Measurements from ENCODE around the gene PSMC1. TPM values are rescaled to one million over a fixed set of nuclear protein-coding genes. Genes with fewer than 3 reads are reported as not detected.
"Not testable (repeated sequence)": the region's sequence is repeated elsewhere in the genome, so short reads cannot be mapped to it uniquely, and the experiment has no call there.

Gene PSMC1
- 100 to 1,000 TPM; 105 to 112 TPM for total RNA-seq

- Mint-ChIP-seq H3K27me3 (ENCODE audit: low read depth) (no peaks in the 10 kb centered on the region), H3K36me3 (ENCODE audit: insufficient read depth in 2 of 2) (peaks cover 16 to 26% of the 10 kb centered on the region in 2 donors), H3K4me3 (peak within 1 kb of the TSS; percentile 93 to 96)
These were observed at the start of gene PSMC1 for GRCh38 chr14:90256354-90257131. TSS of gene PSMC1 (plus strand) at chr14:90256553. CDS start at chr14:90256598, 45 bp downstream.

GRCh38 chr14:90213099-90213748 is 43.1 kb upstream of the PSMC1 start:
- no peaks in the 10 kb centered on the region for H3K9me3 Mint-ChIP-seq
- DNase-seq (no peak), ATAC-seq (replicated peaks in 1 of 2) (no peak)
- no peaks in the 10 kb centered on the region for H3K4me1 Mint-ChIP-seq (ENCODE audit: low read depth)
- peaks cover 2 to 3% of the 10 kb centered on the region in 2 donors for H3K36me3 Mint-ChIP-seq (ENCODE audit: insufficient read depth in 2 of 2)
- peaks cover 8% of the 10 kb centered on the region for H3K27me3 Mint-ChIP-seq (ENCODE audit: low read depth)
- no peak overlapping the region for H3K27ac Mint-ChIP-seq
- H3K4me3 Mint-ChIP-seq: no peak overlapping the region

More at GRCh38 chr14:90256354-90257131, at the start of gene PSMC1:
- peak; percentile 90 to 92 for DNase-seq
- Mint-ChIP-seq H3K9me3 (peaks cover 3 to 6% of the 10 kb centered on the region in 2 donors), H3K4me1 (ENCODE audit: low read depth) (peaks cover 31% of the 10 kb centered on the region), H3K27ac (peak within 1 kb of the TSS; percentile 99)
- peak; percentile 98 to 100 for ATAC-seq (replicated peaks in 1 of 2)

- Mint-ChIP-seq H3K36me3 (ENCODE audit: insufficient read depth in 2 of 2) (no peaks in the 10 kb centered on the region), H3K27me3 (ENCODE audit: low read depth) (peaks cover 14% of the 10 kb centered on the region), H3K4me3 (no peak overlapping the region), H3K27ac (no peak overlapping the region), H3K9me3 (peaks cover 2 to 8% of the 10 kb centered on the region in 2 donors), H3K4me1 (ENCODE audit: low read depth) (no peaks in the 10 kb centered on the region)
- ATAC-seq (replicated peaks in 1 of 2) (no peak), DNase-seq (no peak)
These were observed 27.9 kb upstream of the PSMC1 start for GRCh38 chr14:90228478-90228877.

- peaks cover 19% of the 10 kb centered on the region for H3K27me3 Mint-ChIP-seq (ENCODE audit: low read depth)
- not testable (repeated sequence) for ATAC-seq (replicated peaks in 1 of 2); H3K9me3 Mint-ChIP-seq; H3K27ac Mint-ChIP-seq; DNase-seq; H3K4me3 Mint-ChIP-seq; H3K36me3 Mint-ChIP-seq (ENCODE audit: insufficient read depth in 2 of 2); H3K4me1 Mint-ChIP-seq (ENCODE audit: low read depth)
These were observed 26.4 kb upstream of the PSMC1 start for GRCh38 chr14:90229942-90230341.

- DNase-seq: peak; percentile 58 to 77
- peaks cover 11 to 13% of the 10 kb centered on the region in 2 donors for H3K36me3 Mint-ChIP-seq (ENCODE audit: insufficient read depth in 2 of 2)
- peaks cover 6 to 13% of the 10 kb centered on the region in 2 donors for H3K9me3 Mint-ChIP-seq
- no peaks in the 10 kb centered on the region for H3K4me1 Mint-ChIP-seq (ENCODE audit: low read depth)
- ATAC-seq (replicated peaks in 1 of 2): peak; percentile 65 to 67
- no peak overlapping the region for H3K27ac Mint-ChIP-seq
- H3K4me3 Mint-ChIP-seq: no peak overlapping the region
- H3K27me3 Mint-ChIP-seq (ENCODE audit: low read depth): peaks cover 24% of the 10 kb centered on the region
These were observed 21.0 kb upstream of the PSMC1 start for GRCh38 chr14:90235179-90235976.

- H3K9me3 Mint-ChIP-seq: peaks cover 6 to 13% of the 10 kb centered on the region in 2 donors
These were observed 17.2 kb upstream of the PSMC1 start for GRCh38 chr14:90239139-90239538.

GRCh38 chr14:90242444-90242843 is 13.9 kb upstream of the PSMC1 start:
- Mint-ChIP-seq H3K4me3 (no peak overlapping the region), H3K4me1 (ENCODE audit: low read depth) (no peaks in the 10 kb centered on the region), H3K36me3 (ENCODE audit: insufficient read depth in 2 of 2) (peaks cover 9 to 12% of the 10 kb centered on the region in 2 donors), H3K27ac (no peak overlapping the region), H3K9me3 (peaks cover 5 to 13% of the 10 kb centered on the region in 2 donors), H3K27me3 (ENCODE audit: low read depth) (no peaks in the 10 kb centered on the region)
- DNase-seq (no peak), ATAC-seq (replicated peaks in 1 of 2) (no peak)

More at GRCh38 chr14:90239139-90239538, 17.2 kb upstream of the PSMC1 start:
- peaks cover 18% of the 10 kb centered on the region for H3K27me3 Mint-ChIP-seq (ENCODE audit: low read depth)
- no peaks in the 10 kb centered on the region for H3K4me1 Mint-ChIP-seq (ENCODE audit: low read depth)
- H3K27ac Mint-ChIP-seq: no peak overlapping the region
- no peak for DNase-seq
- H3K4me3 Mint-ChIP-seq: no peak overlapping the region
- no peak for ATAC-seq (replicated peaks in 1 of 2)
- peaks cover 14% of the 10 kb centered on the region in 2 donors for H3K36me3 Mint-ChIP-seq (ENCODE audit: insufficient read depth in 2 of 2)

- H3K4me3 Mint-ChIP-seq: no peak overlapping the region
- peaks cover 0 to 2% of the 10 kb centered on the region in 2 donors for H3K9me3 Mint-ChIP-seq
- H3K27me3 Mint-ChIP-seq (ENCODE audit: low read depth): no peaks in the 10 kb centered on the region
- no peak overlapping the region for H3K27ac Mint-ChIP-seq
- no peak for DNase-seq
- peaks cover 0 to 1% of the 10 kb centered on the region in 2 donors for H3K36me3 Mint-ChIP-seq (ENCODE audit: insufficient read depth in 2 of 2)
- no peak for ATAC-seq (replicated peaks in 1 of 2)
- H3K4me1 Mint-ChIP-seq (ENCODE audit: low read depth): no peaks in the 10 kb centered on the region
These were observed 9.4 kb upstream of the PSMC1 start for GRCh38 chr14:90246936-90247335.

- H3K4me3 Mint-ChIP-seq; H3K9me3 Mint-ChIP-seq; ATAC-seq (replicated peaks in 1 of 2); H3K4me1 Mint-ChIP-seq (ENCODE audit: low read depth); H3K36me3 Mint-ChIP-seq (ENCODE audit: insufficient read depth in 2 of 2); H3K27ac Mint-ChIP-seq; DNase-seq; H3K27me3 Mint-ChIP-seq (ENCODE audit: low read depth): not testable (repeated sequence)
These were observed 8.9 kb upstream of the PSMC1 start for GRCh38 chr14:90247441-90247840.

GRCh38 chr14:90248594-90248993 is 7.8 kb upstream of the PSMC1 start:
- Mint-ChIP-seq H3K27ac (no peak overlapping the region), H3K4me3 (no peak overlapping the region), H3K27me3 (ENCODE audit: low read depth) (no peaks in the 10 kb centered on the region), H3K4me1 (ENCODE audit: low read depth) (no peaks in the 10 kb centered on the region), H3K36me3 (ENCODE audit: insufficient read depth in 2 of 2) (peaks cover 0 to 1% of the 10 kb centered on the region in 2 donors), H3K9me3 (peaks cover 0 to 2% of the 10 kb centered on the region in 2 donors)
- no peak for DNase-seq
- no peak for ATAC-seq (replicated peaks in 1 of 2)

GRCh38 chr14:90253826-90254225 is 2.5 kb upstream of the PSMC1 start:
- Mint-ChIP-seq H3K4me1 (ENCODE audit: low read depth) (peaks cover 28% of the 10 kb centered on the region), H3K36me3 (ENCODE audit: insufficient read depth in 2 of 2) (peaks cover 9 to 13% of the 10 kb centered on the region in 2 donors)

GRCh38 chr14:90255871-90256270 is 482 bp upstream of the PSMC1 start:
- DNase-seq (no peak), ATAC-seq (replicated peaks in 1 of 2) (no peak)
- Mint-ChIP-seq H3K4me3 (peak overlapping the region; percentile 81 to 96), H3K27me3 (ENCODE audit: low read depth) (no peaks in the 10 kb centered on the region), H3K36me3 (ENCODE audit: insufficient read depth in 2 of 2) (peaks cover 11 to 20% of the 10 kb centered on the region in 2 donors), H3K9me3 (peaks cover 0 to 4% of the 10 kb centered on the region in 2 donors), H3K27ac (peak overlapping the region; percentile 84), H3K4me1 (ENCODE audit: low read depth) (peaks cover 31% of the 10 kb centered on the region)

More at GRCh38 chr14:90253826-90254225, 2.5 kb upstream of the PSMC1 start:
- no peak for DNase-seq
- H3K27me3 Mint-ChIP-seq (ENCODE audit: low read depth): no peaks in the 10 kb centered on the region
- no peak overlapping the region for H3K4me3 Mint-ChIP-seq
- no peak for ATAC-seq (replicated peaks in 1 of 2)
- no peak overlapping the region for H3K27ac Mint-ChIP-seq
- H3K9me3 Mint-ChIP-seq: peaks cover 0 to 4% of the 10 kb centered on the region in 2 donors

Measured in activated T-cell treated with anti-CD3 and anti-CD28 coated beads, Interleukin-2, amount 50 U/mL, for 72 hours (primary cell).